IPS-20b (cell line): Measurements from ENCODE around the gene EPHB2.

Source experiments
- H3K27ac ChIP-seq: one replicate; pipeline ENCODE4 v1.5.1; 2013; ENCODE audit warnings: low read length
- H3K27me3 ChIP-seq: 2 replicates; pipeline ENCODE4 v1.6.1; 2013; ENCODE audit warnings: mild to moderate bottlenecking, low read length, inconsistent platforms; ENCODE audit not compliant: insufficient read depth
- H3K36me3 ChIP-seq: 2 replicates; pipeline ENCODE4 v1.6.1; 2013; ENCODE audit warnings: low read depth, mild to moderate bottlenecking, inconsistent platforms, low read length, moderate library complexity; ENCODE audit not compliant: insufficient read depth
- H3K4me1 ChIP-seq: 2 replicates; pipeline ENCODE4 v1.6.1; 2013; ENCODE audit warnings: mild to moderate bottlenecking, control low read depth, inconsistent platforms, low read length, moderate library complexity; ENCODE audit not compliant: insufficient read depth
- H3K4me3 ChIP-seq: 2 replicates; pipeline ENCODE4 v1.5.1; 2013; ENCODE audit warnings: mild to moderate bottlenecking, low read length, inconsistent platforms
- H3K9ac ChIP-seq: 2 replicates; pipeline ENCODE4 v1.6.1; 2013; ENCODE audit warnings: low read depth, mild to moderate bottlenecking, inconsistent platforms, low read length, moderate library complexity
- H3K9me3 ChIP-seq: 2 replicates; pipeline ENCODE4 v1.6.1; 2013; ENCODE audit warnings: mild to moderate bottlenecking, low read depth, low read length, inconsistent platforms; ENCODE audit not compliant: insufficient read depth

The EPHB2 gene

GRCh38 chr1:22801761-22802160, 91.1 kb downstream of the EPHB2 start:
- H3K27ac ChIP-seq = no peak overlapping the region
- no peaks in the 10 kb centered on the region for H3K9me3 ChIP-seq
- no peaks in the 10 kb centered on the region for H3K36me3 ChIP-seq
- H3K4me3 ChIP-seq = no peak overlapping the region
- peak overlapping the region; percentile 30; the same call in 1 of the 2 replicates for H3K9ac ChIP-seq
- no peaks in the 10 kb centered on the region for H3K27me3 ChIP-seq
- H3K4me1 ChIP-seq = peaks cover 18% of the 10 kb centered on the region

DNA sequence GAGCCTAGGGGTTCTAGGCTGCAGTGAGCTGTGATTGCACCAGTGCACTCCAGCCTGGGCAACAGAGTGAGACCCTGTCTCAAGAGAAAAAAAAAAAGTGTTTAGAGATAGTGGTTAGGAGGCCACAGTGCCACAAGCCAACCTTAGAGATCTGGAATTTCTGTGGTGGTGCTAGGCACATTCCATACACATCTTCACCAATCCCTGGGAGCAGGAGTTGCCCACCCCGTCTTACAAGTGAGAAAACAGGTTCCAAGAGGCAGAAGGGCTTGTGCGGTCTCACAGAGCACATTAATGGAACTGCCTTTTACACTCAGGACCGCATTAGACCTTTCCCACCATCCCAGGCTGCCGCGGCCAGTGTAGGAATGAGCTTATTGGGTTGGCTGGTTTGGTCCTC, 93.2 kb downstream of the EPHB2 start:
- H3K4me1 ChIP-seq = peaks cover 18% of the 10 kb centered on the region
- H3K27me3 ChIP-seq = no peaks in the 10 kb centered on the region
- no peak overlapping the region for H3K4me3 ChIP-seq
- no peak overlapping the region for H3K27ac ChIP-seq
- H3K9me3 ChIP-seq = no peaks in the 10 kb centered on the region
- H3K9ac ChIP-seq = no peak overlapping the region
- H3K36me3 ChIP-seq = no peaks in the 10 kb centered on the region

GRCh38 chr1:22804406-22804805, 93.8 kb downstream of the EPHB2 start:
- H3K27me3 ChIP-seq = no peaks in the 10 kb centered on the region
- H3K27ac ChIP-seq = peak overlapping the region; percentile 87
- H3K9me3 ChIP-seq = no peaks in the 10 kb centered on the region
- H3K9ac ChIP-seq = 0 out of 2 replicates have a peak overlapping the region, but pooled peaks have one; percentile 15
- peaks cover 18% of the 10 kb centered on the region for H3K4me1 ChIP-seq
- H3K36me3 ChIP-seq = no peaks in the 10 kb centered on the region
- no peak overlapping the region for H3K4me3 ChIP-seq

DNA sequence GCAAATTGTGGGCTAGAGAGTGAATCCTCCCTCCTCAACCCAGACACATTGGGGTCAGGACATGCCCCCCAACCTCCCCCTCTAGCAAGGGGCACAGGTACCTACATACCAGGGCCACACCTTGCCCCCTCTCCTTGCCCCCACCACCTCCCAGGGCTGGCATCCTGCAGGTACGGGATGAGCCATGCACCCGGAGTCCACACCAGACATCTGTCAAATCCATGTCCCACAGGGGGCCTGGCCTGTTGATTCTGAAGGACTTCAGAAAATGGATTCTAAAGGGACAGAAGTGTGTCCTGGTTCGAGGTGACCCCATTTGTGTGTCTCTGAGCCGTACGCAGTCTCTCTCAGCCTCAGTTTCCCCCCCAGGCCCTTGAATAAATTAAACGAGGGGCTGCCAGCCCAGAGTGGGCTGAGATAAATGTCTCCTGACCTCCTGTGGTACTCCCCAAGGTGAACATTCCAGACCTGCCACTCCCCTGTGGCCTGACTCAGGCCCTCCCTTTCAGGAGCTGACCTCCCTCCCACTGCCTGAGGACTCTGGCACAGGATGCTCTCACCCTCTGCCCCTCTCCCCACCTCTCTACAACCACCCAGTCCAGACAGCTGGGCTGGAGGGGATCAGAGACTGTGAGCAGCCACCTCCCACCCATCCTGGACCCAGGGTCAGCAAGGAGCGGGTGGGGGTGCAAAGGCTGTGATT, 94.5 kb downstream of the EPHB2 start:
- Histone ChIP-seq H3K9me3 (no peaks in the 10 kb centered on the region), H3K27me3 (no peaks in the 10 kb centered on the region), H3K4me3 (no peak overlapping the region), H3K27ac (peak overlapping the region; percentile 87), H3K9ac (peak overlapping the region; percentile 15; the same call in 1 of the 2 replicates), H3K36me3 (no peaks in the 10 kb centered on the region), H3K4me1 (peaks cover 18% of the 10 kb centered on the region)

GRCh38 chr1:22805672-22806038, 95.0 kb downstream of the EPHB2 start:
- Histone ChIP-seq H3K27me3 (no peaks in the 10 kb centered on the region), H3K4me3 (no peak overlapping the region), H3K27ac (no peak overlapping the region), H3K36me3 (no peaks in the 10 kb centered on the region), H3K9me3 (no peaks in the 10 kb centered on the region), H3K9ac (no peak overlapping the region; the same call in 1 of the 2 replicates), H3K4me1 (peaks cover 18% of the 10 kb centered on the region)

- Histone ChIP-seq H3K27ac (no peak overlapping the region), H3K4me1 (peaks cover 18% of the 10 kb centered on the region), H3K9ac (no peak overlapping the region; the same call in 1 of the 2 replicates), H3K4me3 (no peak overlapping the region), H3K27me3 (no peaks in the 10 kb centered on the region), H3K36me3 (no peaks in the 10 kb centered on the region), H3K9me3 (no peaks in the 10 kb centered on the region)
Observed at GRCh38 chr1:22806584-22806983, 95.9 kb downstream of the EPHB2 start.

DNA sequence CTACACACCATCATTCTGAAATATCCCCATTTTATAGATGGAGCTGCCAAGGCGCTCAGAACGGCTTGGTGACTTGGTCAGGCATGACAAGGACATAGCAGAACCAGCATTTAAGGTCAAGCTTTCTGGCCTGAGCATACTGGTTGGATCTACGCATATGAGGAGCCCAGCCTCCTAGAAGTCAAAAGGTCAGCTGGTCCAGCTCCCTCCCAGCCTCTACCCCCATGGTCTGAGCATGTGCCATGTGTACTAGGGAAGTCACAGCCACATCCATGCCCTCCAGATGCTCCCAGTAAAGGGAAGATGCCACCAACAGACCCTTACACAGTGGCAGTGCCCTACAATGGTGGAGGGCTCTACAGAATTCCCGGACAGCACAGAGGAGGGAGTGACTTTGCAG, 96.7 kb downstream of the EPHB2 start:
- Histone ChIP-seq H3K4me3 (no peak overlapping the region), H3K27me3 (no peaks in the 10 kb centered on the region), H3K4me1 (peaks cover 18% of the 10 kb centered on the region), H3K36me3 (no peaks in the 10 kb centered on the region), H3K9me3 (no peaks in the 10 kb centered on the region), H3K27ac (no peak overlapping the region), H3K9ac (no peak overlapping the region)

DNA sequence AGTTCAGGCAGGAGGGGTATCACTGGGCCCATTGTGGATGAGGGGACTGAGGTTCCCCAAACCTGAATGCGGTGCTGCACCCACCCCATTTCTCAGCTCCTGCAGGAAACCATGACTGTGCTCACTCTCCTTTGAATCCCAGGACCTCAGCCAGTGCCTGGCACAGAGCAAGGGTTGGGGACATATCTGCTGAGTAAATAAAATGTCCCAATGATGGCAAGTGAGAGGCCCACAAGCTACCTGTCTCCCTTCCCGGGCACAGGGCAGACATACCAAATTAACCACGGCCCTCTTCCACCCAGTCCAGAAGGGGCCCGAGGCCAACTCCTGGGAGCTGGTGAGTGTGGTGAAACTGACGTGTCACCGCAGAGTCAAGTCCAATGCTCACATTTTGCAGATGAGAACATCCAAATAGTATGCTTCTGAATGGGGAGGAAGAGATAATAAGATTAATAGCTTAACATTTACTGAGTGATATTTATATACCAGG, 97.6 kb downstream of the EPHB2 start:
- H3K4me3 ChIP-seq = no peak overlapping the region

GRCh38 chr1:22808676-22809483, 98.2 kb downstream of the EPHB2 start:
- H3K9me3 ChIP-seq = no peaks in the 10 kb centered on the region
- no peak overlapping the region for H3K4me3 ChIP-seq
- no peak overlapping the region for H3K9ac ChIP-seq
- H3K27ac ChIP-seq = no peak overlapping the region
- no peaks in the 10 kb centered on the region for H3K36me3 ChIP-seq
- H3K4me1 ChIP-seq = peaks cover 17% of the 10 kb centered on the region
- no peaks in the 10 kb centered on the region for H3K27me3 ChIP-seq

More for the DNA sequence above, 97.6 kb downstream of the EPHB2 start:
- no peak overlapping the region for H3K9ac ChIP-seq
- H3K9me3 ChIP-seq = no peaks in the 10 kb centered on the region
- H3K27ac ChIP-seq = no peak overlapping the region
- H3K36me3 ChIP-seq = no peaks in the 10 kb centered on the region
- peaks cover 18% of the 10 kb centered on the region for H3K4me1 ChIP-seq
- no peaks in the 10 kb centered on the region for H3K27me3 ChIP-seq

DNA sequence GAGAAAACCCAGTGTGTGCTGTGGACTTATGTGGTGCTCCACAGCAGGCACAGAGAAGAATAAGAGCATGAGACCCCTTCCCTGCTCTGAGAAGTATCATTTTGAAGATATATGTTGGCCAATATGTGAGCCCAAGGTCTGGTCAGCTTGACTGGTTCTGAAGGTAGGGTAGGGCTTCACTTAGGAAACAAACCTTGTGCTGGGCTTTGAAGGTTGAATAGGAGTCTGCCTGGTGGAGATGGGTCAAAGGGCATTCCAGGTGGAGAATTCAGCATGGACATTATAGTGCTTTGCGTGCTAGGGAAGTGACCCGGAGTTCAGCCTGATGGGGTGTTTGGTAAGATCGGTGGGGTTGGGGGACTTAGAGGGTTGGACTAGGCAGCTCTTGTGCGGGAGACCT, 99.1 kb downstream of the EPHB2 start:
- Histone ChIP-seq H3K27ac (no peak overlapping the region), H3K4me1 (peaks cover 8% of the 10 kb centered on the region), H3K27me3 (no peaks in the 10 kb centered on the region)

DNA sequence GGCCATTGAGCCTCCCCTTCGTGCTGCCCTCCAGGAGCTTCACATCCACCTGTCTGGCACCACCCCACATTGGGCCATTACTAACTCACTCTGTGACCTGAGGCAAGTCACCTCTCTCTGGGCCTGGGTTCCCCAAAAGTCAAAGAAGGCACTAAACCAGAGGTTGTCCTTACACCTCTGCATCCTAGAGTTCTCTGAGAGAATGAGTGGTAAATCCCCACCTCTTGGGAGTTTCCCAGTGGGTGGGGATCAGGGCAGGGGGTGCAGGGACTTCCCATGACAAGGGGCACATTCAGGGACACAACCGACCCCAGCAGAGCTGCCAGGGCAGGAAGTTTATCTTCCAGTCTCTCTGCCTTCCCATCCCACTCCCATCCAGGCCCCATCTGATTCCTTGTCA, 99.7 kb downstream of the EPHB2 start:
- H3K36me3 ChIP-seq = no peaks in the 10 kb centered on the region
- H3K27me3 ChIP-seq = no peaks in the 10 kb centered on the region
- H3K9ac ChIP-seq = no peak overlapping the region
- H3K9me3 ChIP-seq = no peaks in the 10 kb centered on the region
- no peak overlapping the region for H3K4me3 ChIP-seq
- no peak overlapping the region for H3K27ac ChIP-seq
- H3K4me1 ChIP-seq = peaks cover 2% of the 10 kb centered on the region

More for the DNA sequence above, 99.1 kb downstream of the EPHB2 start:
- no peaks in the 10 kb centered on the region for H3K9me3 ChIP-seq
- H3K9ac ChIP-seq = no peak overlapping the region
- no peak overlapping the region for H3K4me3 ChIP-seq
- H3K36me3 ChIP-seq = no peaks in the 10 kb centered on the region
